T47D (cell line): ENCODE measurements around the gene SEC24C.
"Not testable (repeated sequence)": the region's sequence is repeated elsewhere in the genome, so short reads cannot be mapped to it uniquely, and the experiment has no call there.

Experiments used
- DNase-seq, 2 experiments: peaks; one replicate each; pipeline versions ENCODE4 v3.0.0 to v3.0.0-alpha.2; 2011 to 2012; ENCODE audit warnings: low read depth in 1 of 2, low spot score in 1 of 2
- JUND ChIP-seq: IDR thresholded peaks from 2 replicates; pipeline ENCODE4 v1.6.1; 2012; ENCODE audit warnings: low read depth
- in situ Hi-C: cut with HindIII; loops from 2 replicates; pipeline ENCODE4 v1.10.0; 2016; ENCODE audit warnings: low sequenced_read_pairs, low pct_unique_long_range_greater_than_20kb

SEC24C gene

DNA sequence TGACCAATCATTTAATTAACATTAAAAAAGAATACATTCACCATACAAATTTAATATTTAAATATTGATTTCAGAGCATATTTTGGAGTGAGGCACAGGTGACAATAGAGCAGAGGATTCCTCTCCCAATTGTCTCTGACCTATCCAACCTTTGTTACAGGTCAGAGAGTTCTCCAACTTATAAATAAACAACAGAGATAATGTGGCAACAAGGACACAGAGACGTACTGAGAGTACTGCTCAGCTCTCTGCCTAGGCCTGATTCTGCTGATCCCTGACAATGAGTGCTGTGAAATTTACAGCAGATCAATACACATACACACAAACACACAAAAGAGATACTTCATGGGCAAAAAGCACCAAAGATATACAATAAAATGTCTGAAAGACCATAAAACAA, 27.9 kb upstream of the SEC24C start:
- no peak for TF ChIP-seq JUND
- DNase-seq = no peak
- in situ Hi-C loops = no loop called here

DNA sequence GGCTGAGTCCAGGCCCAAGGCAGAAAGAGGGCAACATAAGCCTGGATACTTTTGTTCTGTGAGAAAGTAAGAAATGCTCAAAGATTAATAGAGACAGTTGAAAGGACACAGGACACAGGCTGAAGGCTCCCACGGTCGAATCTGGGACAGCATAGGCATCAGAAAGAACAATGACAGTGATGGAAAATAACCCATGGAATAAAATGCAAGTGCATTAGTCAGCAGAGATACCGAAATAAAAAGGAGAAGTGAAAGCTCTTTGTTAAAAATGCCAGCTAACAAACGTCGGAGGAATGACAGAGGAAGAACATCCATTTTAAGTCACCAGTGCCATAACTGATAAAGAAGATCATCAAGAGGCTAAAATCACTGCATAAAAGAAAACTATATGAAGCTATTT, 26.6 kb upstream of the SEC24C start:
- in situ Hi-C loops = no loop called here
- DNase-seq = no peak

DNA sequence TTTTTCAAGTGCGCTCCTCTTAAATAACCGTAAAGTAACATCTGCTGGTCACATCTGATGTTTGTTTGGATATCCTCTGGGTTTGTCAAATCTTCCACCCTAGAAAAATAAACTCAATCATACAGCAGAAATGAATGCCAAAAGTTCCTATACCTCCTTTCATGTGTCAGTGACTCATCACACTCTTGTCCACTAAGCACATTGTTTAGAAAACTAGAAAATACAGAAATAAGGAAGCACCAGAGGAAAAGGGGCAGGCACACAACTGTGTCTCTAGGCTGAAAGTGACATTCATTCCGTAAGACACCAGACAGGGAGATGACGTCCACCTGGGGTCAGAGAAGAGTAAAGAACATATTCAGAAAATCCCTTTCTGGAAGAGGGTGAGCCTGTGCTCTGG, 23.6 kb upstream of the SEC24C start:
- in situ Hi-C loops = not testable (repeated sequence)

More for the DNA sequence above, 26.6 kb upstream of the SEC24C start:
- TF ChIP-seq JUND = no peak

DNA sequence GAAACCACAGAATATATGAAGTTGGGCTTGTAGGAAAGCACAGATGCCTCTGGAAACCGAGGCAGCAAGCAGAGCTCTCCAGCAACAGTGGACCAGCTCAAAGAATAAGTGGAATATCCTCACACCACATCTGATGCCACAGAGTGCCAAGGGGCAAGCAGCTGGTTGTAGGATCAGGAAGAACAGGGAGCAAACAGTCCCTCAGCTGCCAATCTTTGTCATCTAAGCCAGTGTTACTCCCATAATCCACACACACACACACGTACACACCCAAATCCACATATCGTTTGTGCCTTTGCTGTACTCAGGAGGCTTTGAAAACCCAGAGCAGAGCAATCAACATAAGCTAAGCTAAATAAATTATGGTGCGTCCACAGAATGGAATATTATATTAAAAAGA, 20.7 kb upstream of the SEC24C start:
- no peak for TF ChIP-seq JUND
- DNase-seq = no peak
- in situ Hi-C loops = no loop called here

More for the DNA sequence above, 23.6 kb upstream of the SEC24C start:
- not testable (repeated sequence) for DNase-seq

DNA sequence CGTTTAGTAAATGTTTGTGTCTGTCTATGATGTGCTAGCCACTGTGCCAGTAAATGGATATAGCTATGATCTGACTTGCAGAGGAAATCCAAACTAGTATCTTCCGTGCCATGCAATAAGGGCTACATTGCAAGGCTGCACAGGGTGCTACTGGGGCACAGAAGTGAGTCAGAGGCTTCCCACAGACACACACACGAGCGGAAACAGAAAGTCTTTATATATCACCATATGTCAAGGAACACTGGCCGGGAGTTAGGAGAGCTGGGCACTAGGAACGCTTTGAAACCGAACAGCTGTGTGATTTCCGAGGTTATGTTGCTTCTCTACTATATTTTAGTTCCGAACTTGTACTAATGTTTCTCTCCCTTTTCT, 14.4 kb upstream of the SEC24C start:
- DNase-seq, in situ Hi-C loops: not testable (repeated sequence)

DNA sequence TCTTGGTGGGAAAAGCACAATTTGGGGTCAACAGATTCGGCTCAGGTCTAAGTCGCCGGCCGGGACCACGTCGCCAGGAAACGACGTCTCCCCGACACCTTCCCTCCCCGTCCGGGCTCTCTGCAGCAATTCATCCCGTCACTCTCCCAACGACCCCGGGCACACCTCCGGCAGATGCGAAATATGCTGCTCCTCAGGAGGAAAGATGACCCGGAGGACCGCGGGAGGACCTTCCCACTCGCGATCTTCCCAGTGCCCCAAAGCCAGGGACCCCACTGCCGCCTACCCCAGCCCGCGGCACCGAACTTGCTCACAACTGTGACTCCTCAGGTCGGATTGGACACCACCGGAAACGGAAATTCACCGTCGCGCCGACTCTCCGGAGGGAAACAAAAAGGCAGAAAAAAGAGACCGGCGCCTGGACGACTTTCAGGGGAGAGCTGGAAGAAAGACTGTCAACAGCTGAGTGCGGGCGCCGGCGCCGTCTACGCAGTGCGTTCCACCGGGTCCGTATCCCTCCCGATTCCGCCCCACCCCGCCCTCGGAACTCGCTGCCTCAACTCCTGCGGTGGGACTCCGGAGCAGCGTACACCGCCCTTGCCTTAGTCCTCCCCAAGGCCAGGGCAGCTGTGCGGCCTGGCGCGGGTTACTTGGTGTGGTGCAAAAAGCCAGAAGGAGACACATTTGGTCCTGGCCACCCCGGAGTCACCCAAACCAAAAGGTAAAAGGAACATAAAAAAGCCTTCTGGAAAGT, 13.8 kb upstream of the SEC24C start:
- DNase-seq = peak; percentile 71 to 97
- in situ Hi-C loops = no loop called here
- TF ChIP-seq JUND = no peak

DNA sequence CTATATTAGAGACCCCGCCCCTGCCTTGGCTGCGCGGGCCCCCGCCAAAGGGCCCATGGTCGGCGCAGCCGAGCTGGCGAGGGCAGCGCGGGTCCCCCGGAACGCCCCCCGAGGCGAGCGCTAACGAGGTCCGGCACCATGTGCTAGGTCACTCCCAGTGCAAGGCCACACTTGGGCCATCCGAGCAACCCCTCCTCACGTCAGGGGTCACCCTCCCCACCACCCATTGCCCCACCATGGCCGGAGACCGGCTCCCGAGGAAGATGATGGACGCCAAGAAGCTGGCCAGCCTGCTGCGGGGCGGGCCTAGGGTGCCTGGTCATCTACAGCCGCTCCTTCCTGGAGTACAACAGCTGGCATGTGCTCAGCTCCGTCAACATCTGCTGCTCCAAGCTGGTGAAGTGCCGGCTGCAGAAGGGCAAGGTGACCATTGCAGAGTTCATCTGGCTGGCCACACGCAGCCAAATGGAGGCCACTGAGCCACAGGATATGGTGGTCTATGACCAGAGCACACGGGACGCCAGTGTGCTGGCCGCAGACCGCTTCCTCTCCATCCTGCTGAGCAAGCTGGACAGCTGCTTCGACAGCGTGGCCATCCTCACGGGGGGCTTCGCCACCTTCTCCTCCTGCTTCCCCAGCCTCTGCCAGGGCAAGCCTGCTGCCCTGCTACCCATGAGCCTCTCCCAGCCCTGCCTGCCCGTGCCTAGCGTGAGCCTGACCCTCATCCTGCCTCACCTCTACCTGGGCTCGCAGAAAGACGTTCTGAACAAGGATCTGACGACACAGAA, 12.4 kb upstream of the SEC24C start:
- in situ Hi-C loops = no loop called here
- TF ChIP-seq JUND = no peak

DNA sequence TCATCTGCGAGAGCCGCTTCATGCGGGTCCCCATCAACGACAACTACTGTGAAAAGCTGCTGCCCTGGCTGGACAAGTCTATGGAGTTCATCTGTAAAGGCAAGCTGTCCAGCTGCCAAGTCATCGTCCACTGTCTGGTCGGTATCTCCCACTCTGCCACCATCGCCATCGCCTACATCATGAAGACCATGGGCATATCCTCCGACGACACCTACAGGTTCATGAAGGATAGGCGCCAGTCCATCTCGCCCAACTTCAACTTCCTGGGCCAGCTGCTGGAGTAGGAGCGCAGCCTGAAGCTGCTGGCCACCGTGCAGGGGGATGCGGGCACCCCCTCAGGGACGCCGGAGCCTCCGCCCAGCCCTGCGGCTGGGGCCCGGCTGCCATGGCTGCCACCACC, 11.7 kb upstream of the SEC24C start:
- TF ChIP-seq JUND = no peak
- DNase-seq = no peak
- in situ Hi-C loops = no loop called here

More for the DNA sequence above, 12.4 kb upstream of the SEC24C start:
- DNase-seq = no peak

DNA sequence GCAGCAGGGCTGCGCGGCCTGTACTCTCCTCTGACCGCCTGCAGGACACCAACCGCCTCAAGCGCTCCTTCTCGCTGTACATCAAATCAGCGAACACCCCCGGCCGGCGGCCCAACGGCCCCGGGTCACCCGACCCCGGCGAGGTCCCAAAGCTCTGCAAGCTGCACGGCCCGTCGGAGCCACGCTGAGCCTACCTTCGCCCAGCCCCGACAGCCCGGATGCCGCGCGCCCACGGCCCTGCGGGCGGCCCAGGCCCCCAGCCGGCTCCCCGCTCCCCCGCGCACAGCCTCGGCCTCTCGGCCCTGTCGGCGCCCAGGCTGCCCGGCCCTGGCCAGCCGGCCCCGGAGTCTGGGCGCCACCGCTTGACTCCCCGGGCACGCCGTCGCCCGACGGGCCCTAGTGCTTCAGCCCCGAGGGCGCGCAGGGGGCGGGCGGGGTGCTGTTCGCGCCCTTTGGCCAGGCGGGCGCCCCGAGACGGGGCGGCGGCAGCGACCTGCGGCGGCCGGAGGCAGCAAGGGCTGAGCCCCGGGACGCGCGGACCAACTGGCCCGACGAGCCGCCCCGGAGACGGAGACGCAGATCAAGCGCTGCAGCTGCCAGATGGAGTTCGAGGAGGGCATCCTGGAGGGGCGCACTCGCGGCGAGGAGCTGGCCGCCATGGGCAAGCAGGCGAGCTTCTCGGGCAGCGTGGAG, 11.1 kb upstream of the SEC24C start:
- TF ChIP-seq JUND = no peak
- DNase-seq = no peak
- in situ Hi-C loops = no loop called here

DNA sequence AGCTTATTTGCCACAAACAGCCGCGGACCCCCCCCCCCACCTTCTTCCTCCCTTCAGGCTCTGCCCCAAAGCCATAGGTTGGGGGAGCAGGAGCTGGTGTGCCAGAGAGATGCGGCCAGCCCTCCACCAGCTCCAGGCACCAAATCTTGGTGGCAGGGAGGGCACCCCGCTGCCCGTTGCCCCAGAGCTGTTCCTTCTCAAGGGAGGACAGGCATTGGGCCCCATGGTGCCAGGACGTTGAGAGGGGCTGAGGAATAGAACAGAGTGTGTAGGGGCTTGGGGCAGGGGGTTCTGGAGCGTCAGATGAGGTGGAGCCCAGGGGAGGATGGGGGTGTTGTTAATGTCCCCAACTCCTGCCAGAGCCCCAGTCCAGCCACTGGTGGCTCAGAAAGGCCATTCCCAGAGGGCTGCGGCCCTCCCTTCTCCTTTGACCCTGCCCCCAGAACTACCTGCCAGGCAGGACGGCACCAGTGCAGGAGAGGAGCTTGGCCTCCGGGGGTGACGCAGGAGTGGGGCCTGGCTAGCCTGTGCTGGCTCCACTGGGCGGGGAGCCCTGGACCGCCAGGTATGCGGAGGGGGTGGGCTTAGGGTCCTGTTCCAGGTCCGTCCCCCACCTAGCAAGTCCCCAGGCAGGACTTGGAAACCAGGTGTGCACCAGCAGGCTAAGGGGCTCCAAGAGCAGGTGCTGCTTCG, 10.0 kb upstream of the SEC24C start:
- no peak for DNase-seq
- TF ChIP-seq JUND = no peak
- in situ Hi-C loops = no loop called here

DNA sequence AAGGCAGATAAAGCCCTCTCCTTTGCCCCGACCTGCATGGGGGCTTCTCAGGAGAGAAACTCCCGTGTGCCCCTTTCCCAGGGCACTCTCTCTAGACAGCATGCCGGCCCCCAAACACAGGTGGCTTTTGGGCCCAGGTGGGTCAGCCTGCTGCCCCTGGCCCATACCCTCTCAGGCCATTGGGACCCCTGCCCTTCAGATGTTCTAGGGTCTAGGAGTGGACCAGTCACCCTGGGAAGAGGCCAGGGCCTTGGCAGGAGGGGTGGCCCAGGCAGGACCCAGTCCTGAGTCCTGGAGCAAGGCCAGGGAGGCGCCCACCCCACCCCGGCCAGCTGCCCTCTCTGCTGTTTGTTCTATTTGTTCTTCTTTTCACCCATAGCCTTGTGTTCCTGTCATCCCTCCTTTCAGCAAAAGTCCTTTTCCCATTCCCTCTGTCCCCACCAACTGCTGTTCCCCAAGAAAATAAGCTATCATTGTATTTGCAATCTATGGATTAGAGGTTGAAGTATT, 9.3 kb upstream of the SEC24C start:
- DNase-seq = no peak
- in situ Hi-C loops = no loop called here

DNA sequence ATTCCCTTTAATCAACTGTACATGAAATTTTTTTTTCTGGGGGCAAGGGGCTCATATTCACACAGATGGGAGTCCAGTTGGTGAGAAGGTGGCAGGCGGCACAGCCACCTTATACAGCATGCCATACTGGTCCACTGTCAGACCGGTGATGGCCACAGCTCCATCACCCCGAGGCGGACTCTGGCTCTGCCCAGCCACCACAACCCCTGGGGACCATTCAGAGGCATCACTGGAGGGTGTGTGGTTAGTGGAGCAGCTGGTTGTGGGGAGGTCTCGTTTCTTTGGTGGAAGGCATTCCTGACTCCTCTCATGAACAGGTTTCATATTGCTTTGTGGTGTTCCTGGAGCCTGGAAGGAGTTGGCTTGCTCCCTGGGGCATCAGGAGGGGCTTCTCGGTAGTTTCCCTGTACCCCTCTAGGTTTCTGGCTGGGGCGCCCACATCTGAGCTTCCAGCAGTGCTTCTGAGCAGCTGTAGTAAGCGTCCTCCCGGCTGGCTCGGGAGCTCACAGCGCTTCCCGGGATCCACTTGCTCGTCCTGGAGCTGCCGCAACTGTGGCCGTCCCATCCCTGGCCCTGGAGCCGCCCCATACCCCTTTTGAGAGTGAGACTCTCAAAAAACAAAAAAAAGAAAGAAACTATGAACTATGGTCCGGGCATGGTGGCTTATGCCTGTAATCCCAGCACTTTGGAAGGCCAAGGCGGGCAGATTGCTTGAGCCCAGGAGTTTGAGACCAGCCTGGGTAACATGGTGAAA, 3.5 kb upstream of the SEC24C start:
- in situ Hi-C loops, DNase-seq: not testable (repeated sequence)

More for the DNA sequence above, 9.3 kb upstream of the SEC24C start:
- no peak for TF ChIP-seq JUND
